CD4-positive, alpha-beta T cell treated with Interleukin-12 subunit alpha and Interleukin-12 subunit beta, for 1 hour (primary cell): ENCODE data around the gene GLYATL3.
A peak's percentile ranks its signal among the peaks of the same experiment; 100 is the strongest.

Experiments used
- DNase-seq: peaks from one replicate; pipeline ENCODE4 v3.0.0-alpha.2; 2020

The GLYATL3 gene

GRCh38 chr6:49514571-49515484, 15.1 kb downstream of the GLYATL3 start:
- DNase-seq: no peak

- DNase-seq: no peak
Measured at GRCh38 chr6:49515485-49516146, 15.9 kb downstream of the GLYATL3 start.

GRCh38 chr6:49516147-49516505, 16.4 kb downstream of the GLYATL3 start:
- no peak for DNase-seq

GRCh38 chr6:49517919-49518318, 18.2 kb downstream of the GLYATL3 start:
- DNase-seq: no peak

- no peak for DNase-seq
Measured at GRCh38 chr6:49519660-49520059, 19.9 kb downstream of the GLYATL3 start.

GRCh38 chr6:49522710-49523593, 23.2 kb downstream of the GLYATL3 start:
- no peak for DNase-seq

GRCh38 chr6:49523901-49524300, 24.2 kb downstream of the GLYATL3 start:
- no peak for DNase-seq

- no peak for DNase-seq
Measured at GRCh38 chr6:49524541-49524940, 24.8 kb downstream of the GLYATL3 start.

- DNase-seq: no peak
Measured at GRCh38 chr6:49526598-49526997, 26.9 kb downstream of the GLYATL3 start.

- DNase-seq: no peak
Measured at GRCh38 chr6:49527320-49527719, 27.6 kb downstream of the GLYATL3 start.

GRCh38 chr6:49528571-49528970, 28.8 kb downstream of the GLYATL3 start:
- DNase-seq: no peak

- DNase-seq: no peak
Measured at GRCh38 chr6:49530141-49530776, 30.5 kb downstream of the GLYATL3 start.

GRCh38 chr6:49531774-49532569, 32.2 kb downstream of the GLYATL3 start:
- DNase-seq: peak; percentile 36

GRCh38 chr6:49535795-49536194, 36.1 kb downstream of the GLYATL3 start:
- no peak for DNase-seq

GRCh38 chr6:49539102-49539501, 39.4 kb downstream of the GLYATL3 start:
- DNase-seq: no peak

GRCh38 chr6:49540614-49541013, 40.9 kb downstream of the GLYATL3 start:
- DNase-seq: no peak

- no peak for DNase-seq
Measured at GRCh38 chr6:49541210-49541724, 41.5 kb downstream of the GLYATL3 start.

GRCh38 chr6:49541936-49542335, 42.2 kb downstream of the GLYATL3 start:
- DNase-seq: no peak

- DNase-seq: no peak
Measured at GRCh38 chr6:49543087-49543858, 43.5 kb downstream of the GLYATL3 start.

GRCh38 chr6:49546331-49546730, 46.6 kb downstream of the GLYATL3 start:
- DNase-seq: no peak
